HG03469 (cell line): ENCODE data around the gene BEND5.

Experiments
- ATAC-seq: cut with Tn5 transposase; IDR thresholded peaks from one replicate; pipeline ENCODE4 v1.9.1; 2021; ENCODE audit warnings: mild to moderate bottlenecking, moderate library complexity, moderate number of reproducible peaks; ENCODE audit not compliant: unreplicated experiment

Gene BEND5

GRCh38 chr1:48776393-48777218, at the start of gene BEND5:
Gene BEND5, minus strand, starts transcription at chr1:48776891. Its CDS starts 60 bp downstream, at chr1:48776831.
- ATAC-seq: no peak

- ATAC-seq: no peak
Observed at GRCh38 chr1:48823168-48823567, 46.5 kb upstream of the BEND5 start.

- ATAC-seq: no peak
Observed at GRCh38 chr1:48820491-48820890, 43.8 kb upstream of the BEND5 start.

- peak; percentile 76 for ATAC-seq
Observed at GRCh38 chr1:48817505-48818114, 40.9 kb upstream of the BEND5 start.

- no peak for ATAC-seq
Observed at GRCh38 chr1:48810740-48811139, 34.0 kb upstream of the BEND5 start.

GRCh38 chr1:48808496-48808895, 31.8 kb upstream of the BEND5 start:
- ATAC-seq: no peak

GRCh38 chr1:48807554-48808260, 31.0 kb upstream of the BEND5 start:
- no peak for ATAC-seq

- peak; percentile 62 for ATAC-seq
Observed at GRCh38 chr1:48803474-48803873, 26.8 kb upstream of the BEND5 start.

- no peak for ATAC-seq
Observed at GRCh38 chr1:48794816-48795215, 18.1 kb upstream of the BEND5 start.

- ATAC-seq: peak; percentile 88
Observed at GRCh38 chr1:48793863-48794262, 17.2 kb upstream of the BEND5 start.

GRCh38 chr1:48792961-48793360, 16.3 kb upstream of the BEND5 start:
- ATAC-seq: no peak

GRCh38 chr1:48790397-48790796, 13.7 kb upstream of the BEND5 start:
- no peak for ATAC-seq

GRCh38 chr1:48789903-48790302, 13.2 kb upstream of the BEND5 start:
- no peak for ATAC-seq

GRCh38 chr1:48785869-48786268, 9.2 kb upstream of the BEND5 start:
- peak; percentile 40 for ATAC-seq

- ATAC-seq: no peak
Observed at GRCh38 chr1:48784301-48784700, 7.6 kb upstream of the BEND5 start.

- ATAC-seq: no peak
Observed at GRCh38 chr1:48777219-48777895, 666 bp upstream of the BEND5 start.

GRCh38 chr1:48775831-48776392, 779 bp downstream of the BEND5 start:
- no peak for ATAC-seq

- peak; percentile 38 for ATAC-seq
Observed at GRCh38 chr1:48773133-48773532, 3.6 kb downstream of the BEND5 start.

- no peak for ATAC-seq
Observed at GRCh38 chr1:48772211-48772610, 4.5 kb downstream of the BEND5 start.

GRCh38 chr1:48771561-48771960, 5.1 kb downstream of the BEND5 start:
- ATAC-seq: no peak

GRCh38 chr1:48767975-48768510, 8.6 kb downstream of the BEND5 start:
- ATAC-seq: no peak
